ENCODE measurements around the gene GSK3B. TPM values are rescaled to one million over a fixed set of nuclear protein-coding genes. Genes with fewer than 3 reads are reported as not detected.
A peak's percentile ranks its signal among the peaks of the same experiment; 100 is the strongest.

The GSK3B gene
- polyA plus RNA-seq, 4 donors: 13.5 to 32.2 (median 21.2) TPM

DNA sequence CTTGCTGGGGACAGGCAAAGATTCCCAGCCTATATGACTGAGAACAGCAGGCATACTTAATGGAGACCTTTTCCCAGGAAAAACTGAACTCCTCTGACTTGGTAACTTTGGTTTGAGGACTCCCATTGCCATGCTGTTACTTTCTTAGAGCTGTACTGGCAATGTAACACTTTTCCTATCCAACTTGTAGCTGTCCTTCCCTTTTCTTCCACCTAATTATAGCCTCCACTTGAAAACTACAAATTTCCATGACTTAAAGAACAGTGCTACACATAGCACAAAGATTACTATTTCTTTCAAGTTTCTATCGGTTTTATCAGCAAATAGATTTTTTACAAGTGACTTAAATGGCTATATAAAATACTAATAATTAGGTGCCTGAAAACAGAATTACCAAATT is 116.9 kb downstream of the GSK3B start:
- DNase-seq (no peak), FAIRE-seq (peak; percentile 26)
- no peaks in the 10 kb centered on the region for H3K27me3 ChIP-seq (ENCODE audit: control insufficient read depth in 3 of 3, insufficient read depth in 3 of 3, low read length in 3 of 3)
- peaks cover 0 to 12% (median 0%) of the 10 kb centered on the region in 3 donors for H3K36me3 ChIP-seq (ENCODE audit: control insufficient read depth in 3 of 3, insufficient read depth in 2 of 3, low read depth in 1 of 3, low read length in 3 of 3)
- H3K4me3 ChIP-seq (ENCODE audit: low read depth in 1 of 3, low read length in 3 of 3): no peak overlapping the region
- H3K4me1 ChIP-seq (ENCODE audit: control insufficient read depth in 3 of 3, insufficient read depth in 2 of 3, low read depth in 1 of 3, low read length in 2 of 3): no peaks in the 10 kb centered on the region
- no peak overlapping the region for H3K27ac ChIP-seq (ENCODE audit: low read depth in 1 of 3, low read length in 2 of 3)
- WGBS, 3 donors: 69 to 76% (median 73%) methylated on average over 1 of the region's 1 CpG
- peaks cover 0 to 8% of the 10 kb centered on the region in 2 donors for H3K9me3 ChIP-seq (ENCODE audit: control insufficient read depth in 2 of 2, insufficient read depth in 1 of 2, low read depth in 1 of 2, low read length in 1 of 2)

- no peaks in the 10 kb centered on the region for H3K27me3 ChIP-seq (ENCODE audit: control insufficient read depth in 3 of 3, insufficient read depth in 3 of 3, low read length in 3 of 3)
- H3K4me1 ChIP-seq (ENCODE audit: control insufficient read depth in 3 of 3, insufficient read depth in 2 of 3, low read depth in 1 of 3, low read length in 2 of 3): no peaks in the 10 kb centered on the region
- H3K36me3 ChIP-seq (ENCODE audit: control insufficient read depth in 3 of 3, insufficient read depth in 2 of 3, low read depth in 1 of 3, low read length in 3 of 3): peaks cover 0 to 6% (median 0%) of the 10 kb centered on the region in 3 donors
- no peak overlapping the region for H3K4me3 ChIP-seq (ENCODE audit: low read depth in 1 of 3, low read length in 3 of 3)
- DNase-seq (no peak), FAIRE-seq (no peak)
- WGBS, 3 donors: 86 to 97% (median 96%) methylated on average over 1 of the region's 1 CpG
- H3K27ac ChIP-seq (ENCODE audit: low read depth in 1 of 3, low read length in 2 of 3): no peak overlapping the region
- H3K9me3 ChIP-seq (ENCODE audit: control insufficient read depth in 2 of 2, insufficient read depth in 1 of 2, low read depth in 1 of 2, low read length in 1 of 2): peaks cover 0 to 1% of the 10 kb centered on the region in 2 donors
These were observed 118.0 kb downstream of the GSK3B start for GRCh38 chr3:119976214-119976613.

- WGBS, 3 donors: 92 to 97% (median 96%) methylated on average over 2 of the region's 2 CpGs
- no peak overlapping the region for H3K4me3 ChIP-seq (ENCODE audit: low read depth in 1 of 3, low read length in 3 of 3)
- no peak for FAIRE-seq
These were observed 119.6 kb downstream of the GSK3B start for GRCh38 chr3:119974656-119975055.

DNA sequence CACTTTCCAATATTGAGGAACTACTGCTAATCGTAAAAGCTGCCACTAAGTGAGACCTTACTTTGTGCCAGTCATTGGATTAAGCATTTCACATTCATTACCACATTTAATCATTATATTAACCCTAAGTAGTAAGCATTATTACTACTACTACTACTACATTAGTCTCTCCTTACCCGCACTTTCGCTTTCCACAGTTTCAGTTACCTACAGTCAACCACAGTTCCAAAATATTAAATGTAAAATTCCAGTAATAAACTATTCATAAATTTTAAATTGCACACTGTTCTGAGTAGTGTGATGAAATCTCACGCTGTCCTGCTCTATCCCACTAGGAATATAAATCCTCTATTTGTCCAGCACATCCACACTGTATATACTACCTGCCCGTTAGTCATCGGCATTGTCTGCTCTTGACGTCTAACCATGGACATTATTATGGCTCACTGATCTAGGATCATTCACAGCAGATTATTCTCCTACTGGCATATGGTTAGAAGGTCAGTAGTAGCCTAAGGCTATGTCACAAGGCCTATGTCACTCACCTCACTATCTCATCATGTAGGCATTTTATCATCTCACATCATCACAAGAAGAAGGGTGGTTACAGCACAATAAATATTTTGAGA is 121.1 kb downstream of the GSK3B start:
- no peak for FAIRE-seq
- 94 to 96% (median 95%) methylated on average over 7 of the region's 7 CpGs for WGBS, 3 donors
- H3K27me3 ChIP-seq (ENCODE audit: control insufficient read depth in 3 of 3, insufficient read depth in 3 of 3, low read length in 3 of 3): no peaks in the 10 kb centered on the region

More at GRCh38 chr3:119974656-119975055, 119.6 kb downstream of the GSK3B start:
- Histone ChIP-seq H3K4me1 (ENCODE audit: control insufficient read depth in 3 of 3, insufficient read depth in 2 of 3, low read depth in 1 of 3, low read length in 2 of 3) (no peaks in the 10 kb centered on the region), H3K9me3 (ENCODE audit: control insufficient read depth in 2 of 2, insufficient read depth in 1 of 2, low read depth in 1 of 2, low read length in 1 of 2) (no peaks in the 10 kb centered on the region), H3K36me3 (ENCODE audit: control insufficient read depth in 3 of 3, insufficient read depth in 2 of 3, low read depth in 1 of 3, low read length in 3 of 3) (peaks cover 0 to 5% (median 0%) of the 10 kb centered on the region in 3 donors), H3K27ac (ENCODE audit: low read depth in 1 of 3, low read length in 2 of 3) (no peak overlapping the region), H3K27me3 (ENCODE audit: control insufficient read depth in 3 of 3, insufficient read depth in 3 of 3, low read length in 3 of 3) (no peaks in the 10 kb centered on the region)
- no peak for DNase-seq

DNA sequence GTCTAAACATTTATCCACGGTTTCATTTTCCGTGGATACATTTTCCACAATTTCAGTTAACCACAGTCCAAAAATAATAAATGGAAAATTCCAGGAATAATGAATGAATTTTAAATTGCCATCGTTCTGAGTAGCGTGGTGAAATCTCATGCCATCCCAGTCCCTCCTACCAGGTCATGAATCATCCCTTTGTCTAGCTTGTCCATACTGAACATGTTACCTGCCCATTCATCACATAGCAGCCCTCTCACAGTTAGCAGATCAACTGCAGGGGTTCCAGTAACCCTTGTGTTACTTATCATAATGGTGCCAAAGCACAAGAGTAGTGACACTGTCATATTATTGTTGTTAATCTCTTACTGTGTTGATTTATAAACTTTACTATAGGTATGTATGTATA is 124.5 kb downstream of the GSK3B start:
- no peak overlapping the region for H3K4me3 ChIP-seq (ENCODE audit: low read depth in 1 of 3, low read length in 3 of 3)
- no peaks in the 10 kb centered on the region for H3K27me3 ChIP-seq (ENCODE audit: control insufficient read depth in 3 of 3, insufficient read depth in 3 of 3, low read length in 3 of 3)
- WGBS, 3 donors: 92 to 96% (median 93%) methylated on average over 4 of the region's 4 CpGs
- peaks cover 0 to 3% (median 0%) of the 10 kb centered on the region in 3 donors for H3K4me1 ChIP-seq (ENCODE audit: control insufficient read depth in 3 of 3, insufficient read depth in 2 of 3, low read depth in 1 of 3, low read length in 2 of 3)
- no peak overlapping the region for H3K27ac ChIP-seq (ENCODE audit: low read depth in 1 of 3, low read length in 2 of 3)
- no peaks in the 10 kb centered on the region for H3K36me3 ChIP-seq (ENCODE audit: control insufficient read depth in 3 of 3, insufficient read depth in 2 of 3, low read depth in 1 of 3, low read length in 3 of 3)
- DNase-seq: no peak
- no peak for FAIRE-seq
- H3K9me3 ChIP-seq (ENCODE audit: control insufficient read depth in 2 of 2, insufficient read depth in 1 of 2, low read depth in 1 of 2, low read length in 1 of 2): no peaks in the 10 kb centered on the region

More for the DNA sequence above, 121.1 kb downstream of the GSK3B start:
- H3K9me3 ChIP-seq (ENCODE audit: control insufficient read depth in 2 of 2, insufficient read depth in 1 of 2, low read depth in 1 of 2, low read length in 1 of 2): no peaks in the 10 kb centered on the region
- no peak for DNase-seq
- H3K4me3 ChIP-seq (ENCODE audit: low read depth in 1 of 3, low read length in 3 of 3): no peak overlapping the region
- no peaks in the 10 kb centered on the region for H3K36me3 ChIP-seq (ENCODE audit: control insufficient read depth in 3 of 3, insufficient read depth in 2 of 3, low read depth in 1 of 3, low read length in 3 of 3)
- H3K27ac ChIP-seq (ENCODE audit: low read depth in 1 of 3, low read length in 2 of 3): no peak overlapping the region
- peaks cover 0 to 3% (median 0%) of the 10 kb centered on the region in 3 donors for H3K4me1 ChIP-seq (ENCODE audit: control insufficient read depth in 3 of 3, insufficient read depth in 2 of 3, low read depth in 1 of 3, low read length in 2 of 3)

DNA sequence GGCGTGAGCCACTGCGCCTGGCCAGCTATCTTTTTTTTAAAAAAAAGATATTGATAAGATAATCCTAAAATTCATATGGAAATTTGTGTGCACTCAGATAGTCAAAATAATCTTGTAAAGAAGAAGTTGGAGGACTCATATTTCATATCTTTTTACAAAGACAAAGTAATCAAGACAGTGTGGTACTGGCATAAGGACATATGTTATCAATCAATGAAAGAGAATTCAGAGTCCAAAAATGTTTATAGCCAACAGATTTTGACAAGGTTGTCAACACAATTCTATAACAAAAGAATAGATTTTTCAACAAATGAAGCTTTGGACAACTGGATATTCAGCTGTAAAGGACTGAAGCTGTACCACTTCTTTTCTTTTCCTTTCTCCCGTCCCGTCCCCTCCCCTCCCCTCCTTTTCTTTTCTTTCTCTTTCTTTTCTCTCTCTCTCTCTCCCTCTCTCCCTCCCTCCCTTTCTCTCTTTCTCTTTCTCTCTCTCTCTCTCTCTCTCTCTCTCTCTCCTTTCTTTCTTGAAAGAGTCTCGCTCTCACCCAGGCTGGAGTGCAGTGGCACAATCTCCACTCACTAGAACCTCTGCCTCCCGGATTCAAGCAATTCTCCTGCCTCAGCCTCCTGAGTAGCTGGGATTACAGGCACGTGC is 126.8 kb downstream of the GSK3B start:
- Histone ChIP-seq H3K27me3 (ENCODE audit: control insufficient read depth in 3 of 3, insufficient read depth in 3 of 3, low read length in 3 of 3) (no peaks in the 10 kb centered on the region), H3K4me3 (ENCODE audit: low read depth in 1 of 3, low read length in 3 of 3) (no peak overlapping the region), H3K4me1 (ENCODE audit: control insufficient read depth in 3 of 3, insufficient read depth in 2 of 3, low read depth in 1 of 3, low read length in 2 of 3) (peaks cover 0 to 3% (median 0%) of the 10 kb centered on the region in 3 donors), H3K36me3 (ENCODE audit: control insufficient read depth in 3 of 3, insufficient read depth in 2 of 3, low read depth in 1 of 3, low read length in 3 of 3) (peaks cover 0 to 4% (median 0%) of the 10 kb centered on the region in 3 donors), H3K9me3 (ENCODE audit: control insufficient read depth in 2 of 2, insufficient read depth in 1 of 2, low read depth in 1 of 2, low read length in 1 of 2) (peaks cover 0 to 7% of the 10 kb centered on the region in 2 donors), H3K27ac (ENCODE audit: low read depth in 1 of 3, low read length in 2 of 3) (no peak overlapping the region)
- FAIRE-seq (no peak), DNase-seq (no peak)
- WGBS, 3 donors: 90 to 94% (median 90%) methylated on average over 7 of the region's 7 CpGs

- 41 to 79% (median 74%) methylated on average over 1 of the region's 1 CpG for WGBS, 3 donors
- no peak overlapping the region for H3K4me3 ChIP-seq (ENCODE audit: low read depth in 1 of 3, low read length in 3 of 3)
- no peak for FAIRE-seq
- no peak overlapping the region for H3K27ac ChIP-seq (ENCODE audit: low read depth in 1 of 3, low read length in 2 of 3)
- no peak for DNase-seq
- H3K27me3 ChIP-seq (ENCODE audit: control insufficient read depth in 3 of 3, insufficient read depth in 3 of 3, low read length in 3 of 3): no peaks in the 10 kb centered on the region
- H3K9me3 ChIP-seq (ENCODE audit: control insufficient read depth in 2 of 2, insufficient read depth in 1 of 2, low read depth in 1 of 2, low read length in 1 of 2): peaks cover 0 to 7% of the 10 kb centered on the region in 2 donors
- H3K4me1 ChIP-seq (ENCODE audit: control insufficient read depth in 3 of 3, insufficient read depth in 2 of 3, low read depth in 1 of 3, low read length in 2 of 3): peaks cover 0 to 3% (median 0%) of the 10 kb centered on the region in 3 donors
- H3K36me3 ChIP-seq (ENCODE audit: control insufficient read depth in 3 of 3, insufficient read depth in 2 of 3, low read depth in 1 of 3, low read length in 3 of 3): peaks cover 0 to 6% (median 0%) of the 10 kb centered on the region in 3 donors
These were observed 128.6 kb downstream of the GSK3B start for GRCh38 chr3:119965692-119966091.

- WGBS, 3 donors: 68 to 80% (median 77%) methylated on average over 2 of the region's 2 CpGs
- no peak for DNase-seq
These were observed 130.0 kb downstream of the GSK3B start for GRCh38 chr3:119964294-119964693.

More at GRCh38 chr3:119964294-119964693, 130.0 kb downstream of the GSK3B start:
- Histone ChIP-seq H3K27me3 (ENCODE audit: control insufficient read depth in 3 of 3, insufficient read depth in 3 of 3, low read length in 3 of 3) (no peaks in the 10 kb centered on the region), H3K27ac (ENCODE audit: low read depth in 1 of 3, low read length in 2 of 3) (no peak overlapping the region), H3K9me3 (ENCODE audit: control insufficient read depth in 2 of 2, insufficient read depth in 1 of 2, low read depth in 1 of 2, low read length in 1 of 2) (peaks cover 0 to 7% of the 10 kb centered on the region in 2 donors), H3K4me1 (ENCODE audit: control insufficient read depth in 3 of 3, insufficient read depth in 2 of 3, low read depth in 1 of 3, low read length in 2 of 3) (peaks cover 0 to under 1% (median 0%) of the 10 kb centered on the region in 3 donors), H3K4me3 (ENCODE audit: low read depth in 1 of 3, low read length in 3 of 3) (no peak overlapping the region), H3K36me3 (ENCODE audit: control insufficient read depth in 3 of 3, insufficient read depth in 2 of 3, low read depth in 1 of 3, low read length in 3 of 3) (peaks cover 0 to 6% (median 0%) of the 10 kb centered on the region in 3 donors)
- FAIRE-seq: no peak

Data from small intestine (tissue), 7 donors.